HG03520 (cell line): ENCODE data around the gene PTPRD.

Source experiments
- ATAC-seq: cut with Tn5 transposase; IDR thresholded peaks from one replicate; pipeline ENCODE4 v1.9.1; 2021; ENCODE audit warnings: mild to moderate bottlenecking, moderate library complexity; ENCODE audit not compliant: unreplicated experiment

The PTPRD gene

GRCh38 chr9:8815931-8816330 is 1796.9 kb downstream of the PTPRD start:
- ATAC-seq, result no peak

GRCh38 chr9:8815219-8815618 is 1797.6 kb downstream of the PTPRD start:
- ATAC-seq, result no peak

GRCh38 chr9:8812888-8813287 is 1799.9 kb downstream of the PTPRD start:
- ATAC-seq, result no peak

- no peak for ATAC-seq
Observed at GRCh38 chr9:8809741-8810140, 1803.1 kb downstream of the PTPRD start.

- no peak for ATAC-seq
Observed at GRCh38 chr9:8806150-8806549, 1806.7 kb downstream of the PTPRD start.

GRCh38 chr9:8804613-8805012 is 1808.2 kb downstream of the PTPRD start:
- ATAC-seq, result no peak

GRCh38 chr9:8802242-8802641 is 1810.6 kb downstream of the PTPRD start:
- ATAC-seq, result no peak

GRCh38 chr9:8800196-8800595 is 1812.6 kb downstream of the PTPRD start:
- no peak for ATAC-seq

GRCh38 chr9:8799615-8800014 is 1813.2 kb downstream of the PTPRD start:
- no peak for ATAC-seq

- ATAC-seq, result no peak
Observed at GRCh38 chr9:8799206-8799605, 1813.6 kb downstream of the PTPRD start.

GRCh38 chr9:8784838-8785237 is 1828.0 kb downstream of the PTPRD start:
- no peak for ATAC-seq

GRCh38 chr9:8783941-8784340 is 1828.9 kb downstream of the PTPRD start:
- ATAC-seq, result no peak

GRCh38 chr9:8782237-8782636 is 1830.6 kb downstream of the PTPRD start:
- no peak for ATAC-seq

GRCh38 chr9:8781458-8781857 is 1831.3 kb downstream of the PTPRD start:
- ATAC-seq, result no peak

- no peak for ATAC-seq
Observed at GRCh38 chr9:8780386-8780785, 1832.4 kb downstream of the PTPRD start.

GRCh38 chr9:8779478-8779877 is 1833.3 kb downstream of the PTPRD start:
- no peak for ATAC-seq

GRCh38 chr9:8778356-8778755 is 1834.4 kb downstream of the PTPRD start:
- ATAC-seq, result no peak

- no peak for ATAC-seq
Observed at GRCh38 chr9:8772302-8772701, 1840.5 kb downstream of the PTPRD start.

- no peak for ATAC-seq
Observed at GRCh38 chr9:8769153-8769552, 1843.6 kb downstream of the PTPRD start.

GRCh38 chr9:8766096-8766495 is 1846.7 kb downstream of the PTPRD start:
- no peak for ATAC-seq

- no peak for ATAC-seq
Observed at GRCh38 chr9:8764051-8764450, 1848.8 kb downstream of the PTPRD start.

- no peak for ATAC-seq
Observed at GRCh38 chr9:8762479-8763085, 1850.2 kb downstream of the PTPRD start.

GRCh38 chr9:8760000-8760767 is 1852.6 kb downstream of the PTPRD start:
- ATAC-seq, result no peak
